IgD-negative memory B cell (primary cell): ENCODE results near the gene PFAS. TPM values are rescaled to one million over a fixed set of nuclear protein-coding genes. Genes with fewer than 3 reads are reported as not detected.

Source experiments
- H3K27ac Mint-ChIP-seq, 3 donors: one replicate each; pipeline ENCODE4 v1.8.0; 2020 to 2022; ENCODE audit warnings: mild to moderate bottlenecking in 3 of 3, mixed read lengths in 3 of 3, moderate library complexity in 1 of 3
- H3K27me3 Mint-ChIP-seq: one replicate; pipeline ENCODE4 v1.8.0; 2021; ENCODE audit warnings: mixed read lengths
- H3K36me3 Mint-ChIP-seq: one replicate; pipeline ENCODE4 v1.8.0; 2020; ENCODE audit warnings: mild to moderate bottlenecking, mixed read lengths
- H3K4me1 Mint-ChIP-seq, 3 donors: one replicate each; pipeline ENCODE4 v1.8.0; 2020 to 2022; ENCODE audit warnings: mixed read lengths in 3 of 3, mild to moderate bottlenecking in 1 of 3
- H3K4me3 Mint-ChIP-seq, 4 donors: one replicate each; pipeline ENCODE4 v1.8.0; 2020 to 2022; ENCODE audit warnings: mild to moderate bottlenecking in 4 of 4, mixed read lengths in 4 of 4, moderate library complexity in 3 of 4
- H3K9me3 Mint-ChIP-seq, 3 donors: one replicate each; pipeline ENCODE4 v1.8.0; 2020 to 2021; ENCODE audit warnings: mixed read lengths in 3 of 3, mild to moderate bottlenecking in 1 of 3
- polyA plus RNA-seq: library from polyadenylated mRNA; unstranded; fragments of 300-500 nt; fragmentation: Illumina TruSeq; gene quantifications from one replicate; pipeline ENCODE4 v1.2.3, GENCODE V29; 2021

The PFAS gene
- polyA plus RNA-seq, 1 donor from 2014 or later = 15.5 TPM

- no peaks in the 10 kb centered on the region for H3K36me3 Mint-ChIP-seq
- H3K27me3 Mint-ChIP-seq = no peaks in the 10 kb centered on the region
- peak overlapping the region; percentile 89 to 99 (median 96) for H3K4me3 Mint-ChIP-seq
- peak overlapping the region; percentile 92 to 98 (median 95) for H3K27ac Mint-ChIP-seq
- H3K9me3 Mint-ChIP-seq = no peaks in the 10 kb centered on the region
- H3K4me1 Mint-ChIP-seq = peaks cover 25 to 31% (median 29%) of the 10 kb centered on the region in 3 donors
Measured at GRCh38 chr17:8294361-8294760, 45.3 kb downstream of the PFAS start.

- Mint-ChIP-seq H3K27ac (peak overlapping the region; percentile 92 to 98 (median 95)), H3K9me3 (no peaks in the 10 kb centered on the region), H3K4me1 (peaks cover 25 to 29% (median 26%) of the 10 kb centered on the region in 3 donors), H3K36me3 (no peaks in the 10 kb centered on the region), H3K27me3 (no peaks in the 10 kb centered on the region), H3K4me3 (peak overlapping the region; percentile 89 to 99 (median 96))
Measured at GRCh38 chr17:8294814-8295316, 45.8 kb downstream of the PFAS start.

- H3K4me3 Mint-ChIP-seq = peak overlapping the region in 2 of 4 donors; percentile 47 to 60
- no peaks in the 10 kb centered on the region for H3K27me3 Mint-ChIP-seq
- H3K36me3 Mint-ChIP-seq = no peaks in the 10 kb centered on the region
- H3K27ac Mint-ChIP-seq = peak overlapping the region in 2 of 3 donors; percentile 22 to 80
- no peaks in the 10 kb centered on the region for H3K9me3 Mint-ChIP-seq
- peaks cover 6 to 12% (median 11%) of the 10 kb centered on the region in 3 donors for H3K4me1 Mint-ChIP-seq
Measured at GRCh38 chr17:8300226-8300625, 51.1 kb downstream of the PFAS start.

- Mint-ChIP-seq H3K9me3 (no peaks in the 10 kb centered on the region), H3K27me3 (no peaks in the 10 kb centered on the region), H3K36me3 (no peaks in the 10 kb centered on the region), H3K27ac (peak overlapping the region in 2 of 3 donors; percentile 22 to 80), H3K4me1 (peaks cover 5 to 12% (median 10%) of the 10 kb centered on the region in 3 donors), H3K4me3 (peak overlapping the region in 2 of 4 donors; percentile 47 to 60)
Measured at GRCh38 chr17:8300627-8301242, 51.6 kb downstream of the PFAS start.

GRCh38 chr17:8310601-8311123 lies 61.6 kb downstream of the PFAS start:
- H3K36me3 Mint-ChIP-seq = peaks cover 5% of the 10 kb centered on the region
- H3K27ac Mint-ChIP-seq = no peak overlapping the region
- H3K27me3 Mint-ChIP-seq = peaks cover 5% of the 10 kb centered on the region
- H3K9me3 Mint-ChIP-seq = no peaks in the 10 kb centered on the region
- no peaks in the 10 kb centered on the region for H3K4me1 Mint-ChIP-seq
- H3K4me3 Mint-ChIP-seq = no peak overlapping the region

- no peak overlapping the region for H3K27ac Mint-ChIP-seq
- H3K36me3 Mint-ChIP-seq = peaks cover 5% of the 10 kb centered on the region
Measured at GRCh38 chr17:8311131-8311790, 62.2 kb downstream of the PFAS start.

GRCh38 chr17:8312251-8312650 lies 63.2 kb downstream of the PFAS start:
- Mint-ChIP-seq H3K9me3 (no peaks in the 10 kb centered on the region), H3K27me3 (peaks cover 10% of the 10 kb centered on the region), H3K36me3 (peaks cover 5% of the 10 kb centered on the region), H3K4me3 (no peak overlapping the region), H3K27ac (peak overlapping the region in 1 of 3 donors; percentile 2), H3K4me1 (no peaks in the 10 kb centered on the region)

More at GRCh38 chr17:8311131-8311790, 62.2 kb downstream of the PFAS start:
- Mint-ChIP-seq H3K9me3 (no peaks in the 10 kb centered on the region), H3K4me3 (no peak overlapping the region), H3K4me1 (no peaks in the 10 kb centered on the region), H3K27me3 (peaks cover 6% of the 10 kb centered on the region)

- peak overlapping the region in 2 of 3 donors; percentile 2 to 71 for H3K27ac Mint-ChIP-seq
- peaks cover 12% of the 10 kb centered on the region for H3K27me3 Mint-ChIP-seq
- H3K4me1 Mint-ChIP-seq = no peaks in the 10 kb centered on the region
- H3K4me3 Mint-ChIP-seq = no peak overlapping the region
- H3K9me3 Mint-ChIP-seq = no peaks in the 10 kb centered on the region
- H3K36me3 Mint-ChIP-seq = peaks cover 5% of the 10 kb centered on the region
Measured at GRCh38 chr17:8312726-8313600, 63.9 kb downstream of the PFAS start.

- no peak overlapping the region for H3K4me3 Mint-ChIP-seq
- no peaks in the 10 kb centered on the region for H3K4me1 Mint-ChIP-seq
- H3K9me3 Mint-ChIP-seq = no peaks in the 10 kb centered on the region
- H3K27me3 Mint-ChIP-seq = peaks cover 16% of the 10 kb centered on the region
- peaks cover 5% of the 10 kb centered on the region for H3K36me3 Mint-ChIP-seq
- no peak overlapping the region for H3K27ac Mint-ChIP-seq
Measured at GRCh38 chr17:8314797-8315763, 66.0 kb downstream of the PFAS start.

GRCh38 chr17:8315764-8316217 lies 66.7 kb downstream of the PFAS start:
- no peaks in the 10 kb centered on the region for H3K9me3 Mint-ChIP-seq
- H3K27me3 Mint-ChIP-seq = peaks cover 16% of the 10 kb centered on the region

GRCh38 chr17:8318010-8318935 lies 69.2 kb downstream of the PFAS start:
- no peak overlapping the region for H3K4me3 Mint-ChIP-seq
- H3K27me3 Mint-ChIP-seq = peaks cover 19% of the 10 kb centered on the region
- peaks cover 3% of the 10 kb centered on the region for H3K36me3 Mint-ChIP-seq
- H3K4me1 Mint-ChIP-seq = no peaks in the 10 kb centered on the region
- H3K9me3 Mint-ChIP-seq = no peaks in the 10 kb centered on the region
- no peak overlapping the region for H3K27ac Mint-ChIP-seq

More at GRCh38 chr17:8315764-8316217, 66.7 kb downstream of the PFAS start:
- Mint-ChIP-seq H3K4me1 (no peaks in the 10 kb centered on the region), H3K36me3 (peaks cover 5% of the 10 kb centered on the region), H3K27ac (no peak overlapping the region), H3K4me3 (no peak overlapping the region)
